Ramos (cell line): Measurements from ENCODE around the gene ADGRB3.

Source experiments
- in situ Hi-C: fragments of 300-500 bp; cut with MboI; formaldehyde crosslinking; loops from one replicate; pipeline ENCODE4 v1.14.3; 2022; ENCODE audit warnings: low sequenced_read_pairs; ENCODE audit not compliant: unreplicated experiment

ADGRB3 gene

GRCh38 chr6:68988698-68989097, 353.6 kb downstream of the ADGRB3 start:
- in situ Hi-C loops: no loop called here

GRCh38 chr6:68990317-68990716, 355.2 kb downstream of the ADGRB3 start:
- in situ Hi-C loops: no loop called here

GRCh38 chr6:68993911-68994310, 358.8 kb downstream of the ADGRB3 start:
- in situ Hi-C loops: no loop called here

GRCh38 chr6:68994521-68994920, 359.4 kb downstream of the ADGRB3 start:
- in situ Hi-C loops: no loop called here

GRCh38 chr6:69005199-69005598, 370.1 kb downstream of the ADGRB3 start:
- in situ Hi-C loops: no loop called here

- in situ Hi-C loops: no loop called here
Observed at GRCh38 chr6:69007781-69008180, 372.7 kb downstream of the ADGRB3 start.

GRCh38 chr6:69012211-69012610, 377.1 kb downstream of the ADGRB3 start:
- in situ Hi-C loops: no loop called here

GRCh38 chr6:69012876-69013275, 377.8 kb downstream of the ADGRB3 start:
- in situ Hi-C loops: no loop called here

- in situ Hi-C loops: no loop called here
Observed at GRCh38 chr6:69018906-69019305, 383.8 kb downstream of the ADGRB3 start.

- in situ Hi-C loops: no loop called here
Observed at GRCh38 chr6:69019832-69020231, 384.8 kb downstream of the ADGRB3 start.

- in situ Hi-C loops: no loop called here
Observed at GRCh38 chr6:69022993-69023392, 387.9 kb downstream of the ADGRB3 start.

GRCh38 chr6:69026243-69026642, 391.2 kb downstream of the ADGRB3 start:
- in situ Hi-C loops: no loop called here

GRCh38 chr6:69026715-69027114, 391.6 kb downstream of the ADGRB3 start:
- in situ Hi-C loops: no loop called here

GRCh38 chr6:69027861-69028260, 392.8 kb downstream of the ADGRB3 start:
- in situ Hi-C loops: no loop called here

- in situ Hi-C loops: no loop called here
Observed at GRCh38 chr6:69038841-69039240, 403.8 kb downstream of the ADGRB3 start.

- in situ Hi-C loops: no loop called here
Observed at GRCh38 chr6:69042297-69042696, 407.2 kb downstream of the ADGRB3 start.

- in situ Hi-C loops: no loop called here
Observed at GRCh38 chr6:69044534-69044933, 409.5 kb downstream of the ADGRB3 start.

GRCh38 chr6:69059413-69059812, 424.3 kb downstream of the ADGRB3 start:
- in situ Hi-C loops: no loop called here

- in situ Hi-C loops: no loop called here
Observed at GRCh38 chr6:69061066-69061465, 426.0 kb downstream of the ADGRB3 start.

- in situ Hi-C loops: no loop called here
Observed at GRCh38 chr6:69063401-69063800, 428.3 kb downstream of the ADGRB3 start.

- in situ Hi-C loops: no loop called here
Observed at GRCh38 chr6:69064226-69064625, 429.1 kb downstream of the ADGRB3 start.

- in situ Hi-C loops: no loop called here
Observed at GRCh38 chr6:69069881-69070280, 434.8 kb downstream of the ADGRB3 start.

- in situ Hi-C loops: no loop called here
Observed at GRCh38 chr6:69072796-69073195, 437.7 kb downstream of the ADGRB3 start.
